Testis (tissue), 3 donors: Measurements from ENCODE around the gene GPR17. TPM values are rescaled to one million over a fixed set of nuclear protein-coding genes. Genes with fewer than 3 reads are reported as not detected.

Experiments used
- DNase-seq: peaks from one replicate; pipeline ENCODE4 v3.0.0-alpha.2; 2019
- H3K27ac ChIP-seq, 2 donors: fragments of 200-600 bp; sonication (generic); one replicate each; pipeline ENCODE4 v1.5.1; 2019
- H3K27me3 ChIP-seq: fragments of 200-600 bp; sonication (generic); one replicate; pipeline ENCODE4 v1.5.1; 2019
- H3K36me3 ChIP-seq: fragments of 200-600 bp; sonication (generic); one replicate; pipeline ENCODE4 v1.5.1; 2017; ENCODE audit warnings: low read depth; ENCODE audit errors: missing control alignments
- H3K4me1 ChIP-seq: fragments of 200-600 bp; sonication (generic); one replicate; pipeline ENCODE4 v1.5.1; 2019
- H3K4me3 ChIP-seq, 2 donors: fragments of 200-600 bp; sonication (generic); one replicate each; pipeline ENCODE4 v1.5.1; 2017 to 2019
- H3K9me3 ChIP-seq: fragments of 200-600 bp; sonication (generic); one replicate; pipeline ENCODE4 v1.5.1; 2017
- CTCF ChIP-seq, 3 experiments: fragments of 450-650 bp in 2 of 3; fragments of 200-600 bp in 1 of 3; sonication (generic) in 1 of 3; IDR thresholded peaks; one replicate each; pipeline ENCODE4 v1.5.1; 2016 to 2019; ENCODE audit warnings: antibody characterized with exemption in 3 of 3, mild to moderate bottlenecking in 2 of 3, moderate library complexity in 1 of 3
- POLR2A ChIP-seq: fragments of 450-650 bp; IDR thresholded peaks from one replicate; pipeline ENCODE4 v1.6.1; 2017; ENCODE audit warnings: antibody characterized with exemption, mild to moderate bottlenecking, moderate library complexity
- WGBS, 2 donors: methylation state at CpG; one replicate each; pipeline ENCODE4 v1.1.5; 2018; 5-methylcytosine and 5-hydroxymethylcytosine counted together
- intact Hi-C: fragments of 100-400 bp; cut with DNase I; formaldehyde crosslinking; loops from one replicate; pipeline ENCODE4 v1.15.1; 2023; ENCODE audit warnings: low total_unique reads
- polyA plus RNA-seq: library from polyadenylated mRNA; stranded (reverse); fragments of 350-450 nt; fragmentation: Illumina TruSeq; extraction: RNeasy Lipid Tissue Mini Kit (QIAGEN cat#74804); gene quantifications from one replicate; pipeline ENCODE4 v1.2.3, GENCODE V29; 2014; ENCODE audit warnings: low read depth, low replicate concordance; ENCODE audit not compliant: insufficient read depth
- total RNA-seq, 2 donors: library from RNA; depleted of rRNA; stranded (reverse); fragments of >200 nt; gene quantifications; one replicate each; pipeline ENCODE4 v1.2.3, GENCODE V29; 2016

GPR17 gene
- total and polyA plus RNA-seq, 3 donors from 2014 or later: 0.25 to 0.29 TPM; not detected in 1

- no peak overlapping the region for H3K4me3 ChIP-seq
- no peaks in the 10 kb centered on the region for H3K27me3 ChIP-seq
- DNase-seq: no peak
- H3K9me3 ChIP-seq: no peaks in the 10 kb centered on the region
- intact Hi-C loops: no loop called here
- H3K36me3 ChIP-seq: no peaks in the 10 kb centered on the region
- H3K4me1 ChIP-seq: no peaks in the 10 kb centered on the region
- TF ChIP-seq CTCF (IDR thresholded peaks at IDR 0.05): no peak
- no peak for TF ChIP-seq POLR2A
- no peak overlapping the region for H3K27ac ChIP-seq
- WGBS, 2 donors: 92% methylated on average over 12 to 17 of the region's 17 CpGs
These were observed 39.1 kb upstream of the GPR17 start for GRCh38 chr2:127606625-127607398.

GRCh38 chr2:127607399-127607908 is 38.5 kb upstream of the GPR17 start:
- DNase-seq: no peak
- WGBS, 2 donors: 94 to 97% methylated on average over 9 of the region's 9 CpGs
- H3K9me3 ChIP-seq: no peaks in the 10 kb centered on the region
- intact Hi-C loops: no loop called here
- H3K27ac ChIP-seq: no peak overlapping the region
- no peak overlapping the region for H3K4me3 ChIP-seq
- TF ChIP-seq CTCF (IDR thresholded peaks at IDR 0.05) (no peak), POLR2A (no peak)
- no peaks in the 10 kb centered on the region for H3K4me1 ChIP-seq
- H3K36me3 ChIP-seq: no peaks in the 10 kb centered on the region
- no peaks in the 10 kb centered on the region for H3K27me3 ChIP-seq

DNA sequence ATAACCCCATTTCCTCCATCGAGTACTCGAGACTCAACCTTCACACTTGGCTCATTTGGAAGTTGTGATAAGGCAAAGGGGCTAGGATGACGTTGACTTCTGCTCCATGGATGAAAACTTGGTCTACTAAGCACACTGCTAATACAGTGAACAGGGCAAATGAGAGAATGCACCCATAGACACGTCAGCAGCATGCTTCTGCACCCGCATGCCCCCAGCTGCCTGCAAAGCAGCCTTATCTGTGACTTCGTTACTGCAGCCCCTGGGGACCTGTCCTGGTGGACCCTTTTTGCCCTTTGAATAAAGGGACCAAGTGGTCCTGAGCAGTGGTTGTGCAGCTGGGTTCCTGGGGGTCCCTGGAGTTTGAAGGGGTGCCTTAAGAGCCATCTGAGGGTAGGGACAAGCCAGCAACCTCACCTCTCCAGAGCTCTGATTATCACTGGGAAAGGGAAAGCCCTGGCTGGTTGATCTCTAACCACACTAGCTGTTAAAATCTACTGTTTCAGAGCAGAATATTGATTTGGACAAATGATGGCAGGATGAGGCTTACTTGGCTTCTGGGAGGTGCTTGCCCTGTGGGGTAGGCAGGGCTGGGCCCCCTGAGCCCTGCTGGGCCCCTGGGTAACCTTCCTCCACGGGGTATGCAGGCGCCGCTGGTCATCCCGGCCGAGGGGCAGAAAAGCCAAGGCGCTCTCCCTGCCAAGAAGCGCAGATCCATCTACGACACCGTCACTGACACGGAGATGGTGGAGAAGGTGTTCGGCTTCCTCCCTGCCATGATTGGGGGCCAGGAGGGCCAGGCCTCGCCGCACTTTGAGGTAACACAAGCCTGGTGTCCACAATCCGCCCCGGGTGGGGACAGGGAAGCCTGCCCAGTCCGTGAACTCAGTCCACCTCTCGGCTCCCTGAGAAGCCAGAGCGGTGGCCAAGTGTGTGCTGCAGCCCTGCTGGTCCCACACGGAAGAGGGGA is 37.6 kb upstream of the GPR17 start:
- Histone ChIP-seq H3K27me3 (no peaks in the 10 kb centered on the region), H3K4me3 (no peak overlapping the region), H3K9me3 (no peaks in the 10 kb centered on the region), H3K4me1 (no peaks in the 10 kb centered on the region), H3K36me3 (no peaks in the 10 kb centered on the region), H3K27ac (no peak overlapping the region)
- intact Hi-C loops: no loop called here
- WGBS, 2 donors: 89 to 97% methylated on average over 10 to 25 of the region's 25 CpGs
- TF ChIP-seq POLR2A: no peak
- no peak for TF ChIP-seq CTCF (IDR thresholded peaks at IDR 0.05)
- DNase-seq: no peak

- TF ChIP-seq CTCF (IDR thresholded peaks at IDR 0.05) (no peak), POLR2A (no peak)
- no peak for DNase-seq
- Histone ChIP-seq H3K27ac (no peak overlapping the region), H3K36me3 (no peaks in the 10 kb centered on the region), H3K27me3 (no peaks in the 10 kb centered on the region), H3K4me1 (no peaks in the 10 kb centered on the region), H3K9me3 (no peaks in the 10 kb centered on the region), H3K4me3 (no peak overlapping the region)
- intact Hi-C loops: no loop called here
- WGBS, 2 donors: 88 to 91% methylated on average over 17 to 22 of the region's 24 CpGs
These were observed 36.8 kb upstream of the GPR17 start for GRCh38 chr2:127609031-127609751.
